Mammary microvascular endothelial cell (primary cell): ENCODE data around the gene CLN6. TPM values are rescaled to one million over a fixed set of nuclear protein-coding genes. Genes with fewer than 3 reads are reported as not detected.

ENCODE experiments used
- total RNA-seq: library from RNA; depleted of rRNA; stranded (reverse); fragments of >200 nt; gene quantifications from 2 replicates; pipeline ENCODE4 v1.2.3, GENCODE V29; 2015

CLN6 gene
- 34.8 and 42.4 TPM in 2 replicates for total RNA-seq

GRCh38 chr15:68229386-68230156, at the start of gene CLN6:
Gene CLN6 (minus strand): TSS chr15:68229728. CDS start chr15:68229584, 144 bp downstream.

DNA sequence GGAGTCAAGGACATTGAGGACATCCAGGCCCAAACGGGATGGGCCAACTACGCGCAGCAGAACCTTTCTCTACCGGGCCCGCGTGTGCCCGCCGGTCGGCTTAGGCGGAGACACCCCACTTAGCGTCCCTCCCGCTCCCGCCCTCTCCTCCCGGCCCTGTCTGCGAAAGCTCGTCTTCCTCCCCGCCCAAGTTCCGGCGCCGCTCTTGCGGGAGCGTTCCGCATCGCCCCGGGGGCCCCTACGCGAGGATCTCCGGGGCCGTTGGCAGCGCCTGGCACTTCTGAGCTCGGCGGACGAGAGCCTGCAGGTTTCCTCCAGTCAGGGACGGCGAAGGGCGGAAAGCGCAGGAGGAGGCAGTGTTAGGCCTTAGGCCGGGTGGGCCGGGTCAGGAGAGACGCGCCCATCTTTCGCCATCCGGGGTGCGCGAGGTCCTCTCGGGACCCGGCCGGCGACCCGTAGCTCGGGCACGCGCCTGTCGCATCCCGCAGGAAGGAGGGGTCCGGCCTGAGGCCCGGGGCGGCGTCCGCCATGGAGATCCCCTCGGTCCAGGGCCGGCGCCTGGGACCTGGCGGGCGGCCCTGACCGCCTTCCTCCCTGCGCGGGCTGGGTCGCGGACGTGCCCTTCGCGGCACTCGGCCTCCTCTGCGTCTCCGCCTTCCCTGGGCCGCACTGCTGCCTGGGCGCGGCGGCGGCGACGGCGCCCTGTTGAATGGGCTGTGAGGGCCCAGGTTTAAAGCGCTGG, 48.2 kb upstream of the CLN6 start, which contains the start of gene FEM1B:
Gene FEM1B, plus strand, starts transcription at position 143 of the 742 bp plus-strand sequence. CDS start 673 bp downstream, outside the sequence.

DNA sequence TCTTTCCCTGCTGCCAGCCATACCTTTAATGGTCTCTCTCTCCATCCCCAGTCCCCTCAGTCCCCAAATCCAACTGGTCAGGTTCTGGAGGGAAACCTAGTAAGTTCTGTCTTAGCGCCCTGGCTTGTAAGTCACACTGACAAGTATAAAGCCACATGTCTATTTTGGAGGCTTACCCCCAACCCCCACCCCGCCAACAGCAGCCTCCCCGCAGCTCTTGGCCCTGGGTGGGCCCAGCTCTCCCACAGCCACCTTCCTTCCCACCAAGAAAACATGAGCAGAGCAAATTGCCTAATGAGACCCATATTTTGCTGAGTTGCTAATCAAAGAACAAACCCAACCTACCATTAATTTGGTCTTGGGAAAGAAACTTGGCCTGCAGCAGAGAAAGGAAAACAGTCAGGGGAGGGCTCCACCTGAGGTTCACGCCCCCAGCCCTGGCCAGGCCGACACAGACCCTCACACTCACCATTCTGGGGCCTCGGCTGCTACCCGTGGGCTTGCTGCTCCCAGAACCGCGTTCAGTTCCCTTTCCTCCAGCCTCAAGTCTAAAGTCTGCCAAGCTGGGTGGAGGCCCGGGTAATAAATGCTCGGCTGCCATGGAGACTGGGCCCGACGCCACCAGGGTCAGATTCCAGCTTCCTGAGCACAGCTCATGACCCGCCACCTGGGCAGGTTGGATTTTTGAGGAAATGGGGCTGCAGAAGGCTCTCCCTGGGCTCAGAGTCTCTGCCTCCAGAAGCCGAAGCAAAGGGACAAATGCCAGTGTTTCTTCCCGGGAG, 24.6 kb downstream of the CLN6 start, which contains the start of gene CALML4:
Gene CALML4, minus strand, starts transcription at position 557 of the 782 bp plus-strand sequence. Its CDS starts 85 bp downstream, at position 472.

Other genes with a start within 250 kb of the CLN6 start
- 8.0 and 10.3 TPM in 2 replicates for gene PIAS1, start 175.4 kb downstream of the CLN6 start, total RNA-seq
- 6.8 and 8.5 TPM in 2 replicates for gene CALML4, start 24.4 kb downstream of the CLN6 start, total RNA-seq
- gene FEM1B, start 48.0 kb upstream of the CLN6 start, total RNA-seq = 23.6 and 23.8 TPM in 2 replicates
- 0.27 and 1.3 TPM in 2 replicates for gene ITGA11, start 202.4 kb upstream of the CLN6 start, total RNA-seq